AG09309 (cell line): ENCODE data around the gene ABTB1.

Source experiments
- DNase-seq: peaks from one replicate; pipeline ENCODE4 v3.0.0-alpha.2; 2010; ENCODE audit warnings: low read depth
- H3K4me3 ChIP-seq: 2 replicates; pipeline ENCODE4 v1.5.1; 2011; ENCODE audit warnings: mild to moderate bottlenecking, low read depth, low read length, moderate library complexity; ENCODE audit not compliant: control insufficient read depth
- CTCF ChIP-seq: IDR thresholded peaks from 2 replicates; pipeline ENCODE4 v1.5.1; 2011; ENCODE audit warnings: mild to moderate bottlenecking, low read depth, low read length, inconsistent platforms; ENCODE audit not compliant: insufficient read depth, control insufficient read depth; ENCODE audit errors: missing control alignments

Gene ABTB1

DNA sequence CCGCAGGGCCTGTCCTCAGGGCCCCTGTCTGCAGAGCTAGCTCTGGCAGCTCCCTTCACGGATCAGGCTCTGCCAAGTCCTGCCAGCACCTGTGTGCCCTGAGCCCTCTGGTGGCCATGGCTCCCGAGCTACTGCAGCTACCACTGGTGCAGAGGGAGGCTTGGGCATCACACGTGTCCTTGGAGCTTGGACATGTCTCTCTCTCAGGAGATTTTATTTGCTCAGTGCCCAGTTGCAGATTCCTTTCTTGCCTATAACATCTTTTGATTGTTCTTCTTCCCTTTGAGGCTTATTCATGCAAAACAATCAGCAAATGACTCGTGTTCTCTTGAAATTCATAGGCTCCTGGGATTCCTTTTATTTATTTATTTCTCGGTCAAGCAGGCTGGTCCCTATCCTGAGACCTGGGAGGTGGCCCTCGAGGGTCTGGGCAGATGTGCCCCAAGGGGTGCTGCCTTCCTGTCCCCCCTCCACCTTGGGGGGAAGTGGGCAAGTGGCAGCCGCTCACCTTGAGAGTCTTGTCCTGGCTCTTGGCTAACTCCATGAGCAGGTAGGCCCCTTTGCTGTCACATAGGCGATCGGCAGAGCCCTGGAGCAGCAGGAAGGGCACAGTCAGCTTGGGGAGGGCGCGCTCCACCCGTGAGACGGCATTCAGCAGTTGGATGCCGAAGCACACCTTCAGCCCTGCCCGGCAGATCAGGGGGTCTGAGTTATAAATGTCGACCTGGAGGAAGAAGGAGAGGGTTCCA, 21.9 kb downstream of the ABTB1 start:
- no peak for DNase-seq
- TF ChIP-seq CTCF, result peak; percentile 37
- H3K4me3 ChIP-seq, result no peak overlapping the region

- TF ChIP-seq CTCF, result no peak
- DNase-seq, result no peak
- H3K4me3 ChIP-seq, result no peak overlapping the region
These were observed 24.9 kb downstream of the ABTB1 start for GRCh38 chr3:127697551-127698240.

GRCh38 chr3:127698286-127698685, 25.5 kb downstream of the ABTB1 start:
- DNase-seq, result no peak
- no peak overlapping the region for H3K4me3 ChIP-seq
- TF ChIP-seq CTCF, result no peak

- no peak overlapping the region for H3K4me3 ChIP-seq
- TF ChIP-seq CTCF, result no peak
- no peak for DNase-seq
These were observed 26.1 kb downstream of the ABTB1 start for GRCh38 chr3:127698691-127699415.

GRCh38 chr3:127699416-127700300, 26.9 kb downstream of the ABTB1 start:
- no peak for DNase-seq
- H3K4me3 ChIP-seq, result no peak overlapping the region
- no peak for TF ChIP-seq CTCF

DNA sequence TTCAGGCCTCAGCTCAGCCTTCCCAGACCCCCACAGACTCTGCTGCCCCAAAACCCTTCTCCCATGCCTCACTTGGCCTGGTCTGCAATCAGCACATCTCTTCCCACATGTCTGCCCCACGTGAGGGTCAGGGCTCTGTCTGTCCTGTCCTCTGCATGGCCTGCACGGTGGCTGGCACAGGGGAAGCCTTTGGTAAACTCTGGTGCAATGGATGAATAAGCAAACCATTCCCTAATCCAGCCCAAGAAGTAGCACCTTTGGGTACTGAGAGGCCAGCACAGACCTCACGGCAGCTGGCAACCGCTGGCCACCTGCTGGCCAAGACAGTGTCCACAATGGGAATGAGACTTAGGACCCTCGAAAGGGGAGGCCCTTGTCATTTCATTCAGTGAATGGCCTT, 27.7 kb downstream of the ABTB1 start:
- no peak for DNase-seq
- no peak overlapping the region for H3K4me3 ChIP-seq
- no peak for TF ChIP-seq CTCF
